ENCODE data around the gene MIGA2.
"Not testable (repeated sequence)": the region's sequence is repeated elsewhere in the genome, so short reads cannot be mapped to it uniquely, and the experiment has no call there.

MIGA2 gene

GRCh38 chr9:129036241-129036922, at the start of gene MIGA2:
TSS of gene MIGA2 (plus strand) at chr9:129036626. CDS start at chr9:129040595, 3,969 bp downstream.
- Mint-ChIP-seq H3K27ac (peak within 1 kb of the TSS; percentile 85), H3K9me3 (ENCODE audit: low read depth) (no peaks in the 10 kb centered on the region), H3K4me3 (peak within 1 kb of the TSS; percentile 96), H3K36me3 (no peaks in the 10 kb centered on the region), H3K27me3 (no peaks in the 10 kb centered on the region), H3K4me1 (ENCODE audit: low read depth) (peaks cover 27% of the 10 kb centered on the region)

GRCh38 chr9:128986671-128987070, 49.8 kb upstream of the MIGA2 start:
- H3K4me3 Mint-ChIP-seq: no peak overlapping the region

GRCh38 chr9:128987805-128988204, 48.6 kb upstream of the MIGA2 start:
- H3K36me3 Mint-ChIP-seq: peaks cover 12% of the 10 kb centered on the region
- H3K27me3 Mint-ChIP-seq: no peaks in the 10 kb centered on the region
- no peaks in the 10 kb centered on the region for H3K4me1 Mint-ChIP-seq (ENCODE audit: low read depth)
- no peaks in the 10 kb centered on the region for H3K9me3 Mint-ChIP-seq (ENCODE audit: low read depth)
- H3K27ac Mint-ChIP-seq: no peak overlapping the region
- no peak overlapping the region for H3K4me3 Mint-ChIP-seq

More at GRCh38 chr9:128986671-128987070, 49.8 kb upstream of the MIGA2 start:
- Mint-ChIP-seq H3K9me3 (ENCODE audit: low read depth) (no peaks in the 10 kb centered on the region), H3K4me1 (ENCODE audit: low read depth) (no peaks in the 10 kb centered on the region), H3K27me3 (no peaks in the 10 kb centered on the region), H3K27ac (no peak overlapping the region), H3K36me3 (peaks cover 10% of the 10 kb centered on the region)

- Mint-ChIP-seq H3K27me3 (no peaks in the 10 kb centered on the region), H3K36me3 (peaks cover 16% of the 10 kb centered on the region), H3K4me1 (ENCODE audit: low read depth) (peaks cover 9% of the 10 kb centered on the region), H3K27ac (no peak overlapping the region), H3K9me3 (ENCODE audit: low read depth) (no peaks in the 10 kb centered on the region), H3K4me3 (no peak overlapping the region)
These were observed 43.4 kb upstream of the MIGA2 start for GRCh38 chr9:128992995-128993394.

- no peaks in the 10 kb centered on the region for H3K27me3 Mint-ChIP-seq
- peaks cover 13% of the 10 kb centered on the region for H3K36me3 Mint-ChIP-seq
- H3K4me1 Mint-ChIP-seq (ENCODE audit: low read depth): peaks cover 9% of the 10 kb centered on the region
- H3K4me3 Mint-ChIP-seq: no peak overlapping the region
- no peaks in the 10 kb centered on the region for H3K9me3 Mint-ChIP-seq (ENCODE audit: low read depth)
- H3K27ac Mint-ChIP-seq: no peak overlapping the region
These were observed 40.6 kb upstream of the MIGA2 start for GRCh38 chr9:128995791-128996190.

- Mint-ChIP-seq H3K4me1 (ENCODE audit: low read depth) (peaks cover 9% of the 10 kb centered on the region), H3K27ac (no peak overlapping the region), H3K9me3 (ENCODE audit: low read depth) (no peaks in the 10 kb centered on the region), H3K36me3 (peaks cover 13% of the 10 kb centered on the region), H3K4me3 (no peak overlapping the region), H3K27me3 (no peaks in the 10 kb centered on the region)
These were observed 38.0 kb upstream of the MIGA2 start for GRCh38 chr9:128998462-128998861.

GRCh38 chr9:128999581-129000206, 36.7 kb upstream of the MIGA2 start:
- H3K4me1 Mint-ChIP-seq (ENCODE audit: low read depth): peaks cover 8% of the 10 kb centered on the region
- H3K9me3 Mint-ChIP-seq (ENCODE audit: low read depth): no peaks in the 10 kb centered on the region
- no peak overlapping the region for H3K27ac Mint-ChIP-seq
- H3K4me3 Mint-ChIP-seq: no peak overlapping the region
- H3K36me3 Mint-ChIP-seq: peaks cover 9% of the 10 kb centered on the region
- H3K27me3 Mint-ChIP-seq: no peaks in the 10 kb centered on the region

GRCh38 chr9:129001504-129002325, 34.7 kb upstream of the MIGA2 start:
- peak overlapping the region; percentile 61 for H3K27ac Mint-ChIP-seq
- H3K4me1 Mint-ChIP-seq (ENCODE audit: low read depth): peaks cover 2% of the 10 kb centered on the region
- H3K36me3 Mint-ChIP-seq: peaks cover 6% of the 10 kb centered on the region
- no peaks in the 10 kb centered on the region for H3K27me3 Mint-ChIP-seq
- H3K9me3 Mint-ChIP-seq (ENCODE audit: low read depth): no peaks in the 10 kb centered on the region
- no peak overlapping the region for H3K4me3 Mint-ChIP-seq

GRCh38 chr9:129002992-129003391, 33.4 kb upstream of the MIGA2 start:
- H3K4me3 Mint-ChIP-seq: no peak overlapping the region
- peaks cover 2% of the 10 kb centered on the region for H3K36me3 Mint-ChIP-seq
- no peak overlapping the region for H3K27ac Mint-ChIP-seq
- H3K9me3 Mint-ChIP-seq (ENCODE audit: low read depth): no peaks in the 10 kb centered on the region
- peaks cover 2% of the 10 kb centered on the region for H3K4me1 Mint-ChIP-seq (ENCODE audit: low read depth)
- H3K27me3 Mint-ChIP-seq: no peaks in the 10 kb centered on the region

GRCh38 chr9:129004173-129004572, 32.3 kb upstream of the MIGA2 start:
- not testable (repeated sequence) for H3K4me3 Mint-ChIP-seq; H3K27me3 Mint-ChIP-seq; H3K36me3 Mint-ChIP-seq; H3K9me3 Mint-ChIP-seq (ENCODE audit: low read depth); H3K4me1 Mint-ChIP-seq (ENCODE audit: low read depth); H3K27ac Mint-ChIP-seq

GRCh38 chr9:129005336-129005997, 31.0 kb upstream of the MIGA2 start:
- no peaks in the 10 kb centered on the region for H3K9me3 Mint-ChIP-seq (ENCODE audit: low read depth)
- peaks cover 2% of the 10 kb centered on the region for H3K36me3 Mint-ChIP-seq
- H3K4me1 Mint-ChIP-seq (ENCODE audit: low read depth): peaks cover 2% of the 10 kb centered on the region
- peak overlapping the region; percentile 10 for H3K27ac Mint-ChIP-seq
- H3K27me3 Mint-ChIP-seq: no peaks in the 10 kb centered on the region
- no peak overlapping the region for H3K4me3 Mint-ChIP-seq

- Mint-ChIP-seq H3K36me3 (no peaks in the 10 kb centered on the region), H3K4me3 (no peak overlapping the region), H3K4me1 (ENCODE audit: low read depth) (peaks cover 2% of the 10 kb centered on the region), H3K9me3 (ENCODE audit: low read depth) (no peaks in the 10 kb centered on the region), H3K27ac (peak overlapping the region; percentile 10), H3K27me3 (no peaks in the 10 kb centered on the region)
These were observed 29.9 kb upstream of the MIGA2 start for GRCh38 chr9:129006328-129007034.

- Mint-ChIP-seq H3K27me3 (no peaks in the 10 kb centered on the region), H3K36me3 (no peaks in the 10 kb centered on the region), H3K4me3 (no peak overlapping the region), H3K9me3 (ENCODE audit: low read depth) (no peaks in the 10 kb centered on the region), H3K4me1 (ENCODE audit: low read depth) (peaks cover 2% of the 10 kb centered on the region), H3K27ac (no peak overlapping the region)
These were observed 29.2 kb upstream of the MIGA2 start for GRCh38 chr9:129007035-129007765.

All from activated naive CD8-positive, alpha-beta T cell (primary cell).